GM13976 (cell line): Measurements from ENCODE around the gene LRRFIP2.

Experiments used
- DNase-seq: peaks from one replicate; pipeline ENCODE4 v3.0.0; 2012; ENCODE audit warnings: low spot score
- CTCF ChIP-seq: IDR thresholded peaks from 2 replicates; pipeline ENCODE4 v1.5.1; 2012; ENCODE audit warnings: borderline replicate concordance, mild to moderate bottlenecking; ENCODE audit not compliant: insufficient read depth; ENCODE audit errors: extremely low read depth, missing control alignments, control extremely low read depth
- in situ Hi-C: fragments of 300-500 bp; cut with MboI; formaldehyde crosslinking; loops from one replicate; pipeline ENCODE4 v1.12.0; 2022; ENCODE audit warnings: low sequenced_read_pairs, mixed read lengths, inconsistent platforms; ENCODE audit not compliant: unreplicated experiment

LRRFIP2 gene

GRCh38 chr3:37032961-37033360, 141.4 kb downstream of the LRRFIP2 start:
- DNase-seq, result no peak
- TF ChIP-seq CTCF, result no peak
- in situ Hi-C loops, result no loop called here

- in situ Hi-C loops, result no loop called here
- TF ChIP-seq CTCF, result no peak
- no peak for DNase-seq
These were observed 143.2 kb downstream of the LRRFIP2 start for GRCh38 chr3:37031096-37031682.

- TF ChIP-seq CTCF, result no peak
- DNase-seq, result no peak
- in situ Hi-C loops, result no loop called here
These were observed 143.8 kb downstream of the LRRFIP2 start for GRCh38 chr3:37030588-37030987.

- in situ Hi-C loops, result no loop called here
- DNase-seq, result no peak
- TF ChIP-seq CTCF, result no peak
These were observed 144.7 kb downstream of the LRRFIP2 start for GRCh38 chr3:37029516-37030163.

- DNase-seq, result no peak
- TF ChIP-seq CTCF, result no peak
- in situ Hi-C loops, result no loop called here
These were observed 145.3 kb downstream of the LRRFIP2 start for GRCh38 chr3:37029111-37029510.

- DNase-seq, result no peak
- no peak for TF ChIP-seq CTCF
- in situ Hi-C loops, result no loop called here
These were observed 146.1 kb downstream of the LRRFIP2 start for GRCh38 chr3:37028329-37028728.
